Kidney tubule cell (primary cell): ENCODE measurements around the gene UTP11.
"Not testable (repeated sequence)": the region's sequence is repeated elsewhere in the genome, so short reads cannot be mapped to it uniquely, and the experiment has no call there.

ENCODE experiments used
- DNase-seq: peaks from one replicate; pipeline ENCODE4 v3.0.0-alpha.2; 2018; ENCODE audit warnings: low spot score

UTP11 gene

DNA sequence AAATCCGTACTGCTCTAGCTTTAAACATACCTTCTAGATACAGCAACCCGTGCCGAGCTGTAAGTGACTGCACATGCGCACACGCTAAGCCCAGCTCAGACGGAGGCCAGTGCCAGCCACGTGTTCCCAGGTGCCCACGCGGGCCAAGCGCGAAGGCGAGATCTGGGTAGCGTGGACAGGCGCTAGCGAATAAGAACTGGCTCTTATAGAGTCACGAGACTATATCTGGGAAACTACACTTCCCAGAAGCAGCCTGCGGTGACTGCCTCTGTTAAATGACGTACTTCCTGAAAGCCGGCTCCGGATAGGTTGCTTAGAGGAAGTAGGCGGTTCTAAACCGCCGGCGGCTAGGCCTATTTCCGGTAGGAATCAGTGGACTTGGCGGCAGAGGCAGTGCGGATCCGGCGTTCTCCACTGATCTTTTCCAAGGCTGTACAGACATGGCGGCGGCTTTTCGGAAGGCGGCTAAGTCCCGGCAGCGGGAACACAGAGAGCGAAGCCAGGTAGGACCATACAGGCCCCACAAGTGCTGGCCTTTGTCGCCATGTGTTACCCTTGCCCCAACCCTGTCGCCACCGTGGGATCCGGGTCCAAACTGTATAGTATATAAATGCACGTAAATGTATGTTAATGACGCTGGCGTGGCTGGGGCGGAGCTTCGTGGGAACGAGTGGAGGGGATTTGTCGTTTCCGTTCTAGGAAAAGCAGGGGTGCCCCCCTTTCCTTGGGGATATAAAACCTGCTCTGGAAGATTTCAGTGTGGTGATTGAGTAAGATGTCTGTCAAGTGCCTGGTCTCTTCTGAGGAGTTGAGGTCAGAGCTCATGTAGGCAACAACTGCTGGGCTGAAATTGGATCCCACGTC is at the start of gene UTP11:
Gene UTP11, plus strand, starts transcription at position 372 of the 864 bp plus-strand sequence. Its CDS starts 69 bp downstream, at position 441.
- DNase-seq: peak; percentile 99

- not testable (repeated sequence) for DNase-seq
Observed at GRCh38 chr1:37964106-37964505, 48.4 kb upstream of the UTP11 start.

DNA sequence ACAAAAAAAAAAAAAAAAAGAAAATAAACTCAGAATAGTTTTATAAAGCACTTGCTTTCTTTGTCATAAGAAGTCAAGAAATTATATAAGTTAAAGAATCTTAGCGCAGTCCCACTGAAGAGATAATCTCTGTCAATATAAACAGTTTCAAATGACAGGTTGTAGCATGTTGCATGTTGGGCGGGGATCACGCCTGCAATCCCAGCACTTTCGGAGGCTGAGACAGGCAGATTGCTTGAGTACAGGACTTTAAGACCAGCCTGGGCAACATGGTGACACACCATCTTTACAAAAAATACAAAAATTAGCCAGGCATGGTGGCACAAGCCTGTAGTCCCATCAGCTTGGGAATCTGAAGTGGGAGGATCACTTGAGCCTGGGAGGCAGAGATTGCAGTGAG is 47.2 kb upstream of the UTP11 start:
- DNase-seq: no peak

DNA sequence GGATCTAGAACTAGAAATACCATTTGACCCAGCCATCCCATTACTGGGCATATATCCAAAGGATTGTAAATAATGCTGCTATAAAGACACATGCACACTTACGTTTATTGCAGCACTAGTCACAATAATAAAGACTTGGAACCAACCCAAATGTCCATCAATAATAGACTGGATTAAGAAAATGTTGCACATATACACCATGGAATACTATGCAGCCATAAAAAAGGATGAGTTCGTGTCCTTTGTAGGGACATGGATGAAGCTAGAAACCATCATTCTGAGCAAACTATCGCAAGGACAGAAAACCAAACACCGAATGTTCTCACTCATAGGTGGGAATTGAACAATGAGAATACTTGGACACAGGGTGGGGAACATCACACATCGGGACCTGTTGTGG is 38.9 kb upstream of the UTP11 start:
- not testable (repeated sequence) for DNase-seq

DNA sequence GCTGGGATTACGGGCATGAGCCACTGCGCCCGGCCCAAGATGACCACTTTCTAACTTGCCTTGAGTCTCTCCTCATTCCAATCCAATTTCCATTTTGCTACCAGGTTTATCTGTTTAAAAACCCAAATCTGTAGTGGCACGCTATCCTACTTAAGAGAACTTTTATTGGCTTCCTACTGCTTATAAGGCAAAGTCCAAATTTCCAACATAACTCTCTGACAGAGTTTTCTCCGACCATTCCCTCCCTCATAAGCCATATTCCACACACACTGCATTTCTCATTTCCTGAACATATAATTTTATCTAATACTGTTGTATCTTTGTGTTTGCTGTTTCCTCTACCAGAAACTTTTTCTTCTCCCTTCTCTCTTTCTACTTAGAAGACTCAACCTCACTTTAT is 38.0 kb upstream of the UTP11 start:
- DNase-seq: no peak

DNA sequence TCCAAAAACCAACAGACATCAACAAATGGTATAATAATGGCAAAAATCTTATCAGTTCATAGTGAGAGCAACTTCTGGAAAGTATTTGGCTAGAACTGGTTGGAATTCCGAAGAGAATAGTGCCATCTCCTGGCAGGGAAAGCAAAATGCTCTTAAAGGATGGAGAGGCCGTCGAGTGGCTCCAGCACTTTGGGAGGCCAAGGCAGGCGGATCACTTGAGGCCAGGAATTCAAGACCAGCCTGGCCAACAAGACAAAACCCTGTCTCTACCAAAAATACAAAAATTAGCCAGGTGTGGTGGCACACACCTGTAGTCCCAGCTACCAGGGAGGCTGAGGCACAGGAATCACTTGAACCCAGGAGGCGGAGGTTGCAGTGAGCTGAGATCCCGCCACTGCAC is 37.5 kb upstream of the UTP11 start:
- peak; percentile 67 for DNase-seq

- DNase-seq: no peak
Observed at GRCh38 chr1:37978541-37978940, 34.0 kb upstream of the UTP11 start.

- no peak for DNase-seq
Observed at GRCh38 chr1:37983546-37983945, 29.0 kb upstream of the UTP11 start.

DNA sequence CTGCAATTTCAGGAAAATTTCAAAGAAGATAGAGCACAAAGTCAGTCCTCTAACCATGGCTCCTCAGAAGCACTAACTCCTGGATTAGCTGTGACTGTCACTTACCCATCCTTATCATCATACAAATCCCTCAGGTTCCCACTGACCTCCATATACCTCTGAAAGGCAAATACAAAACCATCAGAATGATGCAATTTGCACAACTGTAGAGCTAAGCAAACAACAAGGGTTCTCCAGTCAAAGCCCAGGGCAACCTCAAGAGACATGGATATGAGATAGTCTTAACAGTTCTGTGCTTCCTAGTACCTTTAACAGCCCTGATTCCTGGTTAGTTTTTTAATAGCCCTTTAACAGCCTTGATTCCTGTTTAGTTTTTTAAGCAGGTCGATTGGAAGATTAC is 24.9 kb upstream of the UTP11 start:
- no peak for DNase-seq

DNA sequence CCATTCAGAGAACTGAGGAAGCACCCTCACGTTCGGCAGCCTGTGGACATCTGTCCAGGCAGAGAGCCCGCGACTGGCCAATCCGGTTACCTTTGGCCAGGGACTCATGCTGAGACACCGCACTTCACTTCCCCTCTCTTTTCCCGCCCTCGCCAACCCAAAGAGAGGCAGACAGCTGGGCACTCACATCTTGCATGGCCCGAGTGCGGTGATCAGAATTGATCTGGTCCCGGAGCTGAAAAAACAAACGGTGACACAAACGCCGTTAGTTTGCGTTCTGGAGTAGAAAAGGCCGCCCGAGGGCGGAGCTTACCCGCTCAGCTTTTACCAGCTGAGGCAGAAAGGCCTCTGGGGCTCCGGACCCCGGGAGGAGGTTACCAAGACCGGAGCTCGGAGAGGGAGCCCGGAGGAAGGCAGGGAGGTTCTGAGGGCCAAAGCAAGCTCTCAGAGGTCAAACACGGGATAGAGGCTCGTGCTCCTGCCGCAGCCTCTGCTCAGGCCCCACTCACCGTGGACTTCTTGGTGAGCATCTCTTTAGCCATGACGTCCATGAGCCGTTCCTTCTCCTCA is 23.1 kb upstream of the UTP11 start:
- peak; percentile 50 for DNase-seq

DNA sequence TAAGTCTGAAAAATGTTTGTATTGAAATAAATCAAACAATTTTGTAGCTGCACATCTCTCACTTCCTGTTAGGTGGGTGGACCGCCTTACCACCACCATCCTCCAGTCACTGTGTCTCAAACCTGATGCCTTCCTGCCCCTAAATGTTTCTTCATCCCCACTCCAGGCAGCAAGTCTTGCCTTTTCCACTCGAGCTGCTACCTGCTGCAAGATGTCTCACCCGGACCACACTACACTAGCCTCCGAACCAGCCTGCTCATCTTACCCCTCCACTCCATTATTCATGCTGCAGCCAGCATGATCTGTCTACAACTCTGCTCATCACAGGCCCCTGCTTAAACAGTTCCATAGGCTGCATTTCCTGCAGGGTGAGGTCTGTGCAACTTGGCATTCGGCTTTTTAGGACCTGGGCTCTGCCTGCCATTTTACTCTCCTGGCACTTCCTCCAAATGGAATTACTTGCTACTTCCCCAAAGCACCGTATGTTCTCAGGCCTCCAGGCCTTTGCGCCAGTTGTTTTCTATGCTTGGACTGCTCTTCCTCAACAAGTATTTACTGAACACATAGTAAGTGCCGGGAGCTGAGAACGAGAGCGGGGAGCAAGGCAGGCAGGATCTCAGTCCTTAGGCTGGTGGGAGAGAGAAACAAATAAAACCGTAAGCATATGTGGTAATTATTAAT is 17.5 kb upstream of the UTP11 start:
- no peak for DNase-seq

DNA sequence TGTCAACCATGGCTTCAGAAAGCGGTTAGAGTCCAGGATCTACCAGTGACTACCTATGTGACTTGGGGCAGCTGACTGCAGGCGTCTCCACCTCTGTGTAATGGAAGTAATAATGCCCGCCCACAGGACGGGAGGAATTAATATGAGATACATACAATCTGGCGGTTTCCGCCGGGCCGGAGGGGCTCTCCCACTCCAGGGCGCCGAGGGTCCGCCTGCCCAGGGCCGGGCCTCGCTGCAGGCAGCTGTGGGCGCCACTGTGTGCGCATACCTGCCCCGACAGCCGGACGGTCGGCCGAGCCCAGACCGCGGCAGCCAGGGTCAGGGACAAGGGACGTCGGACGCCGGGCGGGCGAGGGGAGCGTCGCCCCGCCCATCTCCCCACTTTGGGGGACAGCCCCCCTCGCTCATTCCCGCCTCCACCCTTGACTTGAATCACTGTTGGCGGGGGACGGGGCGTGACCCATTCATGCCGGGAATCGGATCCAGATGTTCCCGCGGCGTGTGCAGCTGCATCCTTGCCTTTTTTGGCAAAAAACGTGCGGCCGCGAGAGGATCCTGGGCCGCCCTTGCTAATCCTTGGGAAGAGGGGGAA is 16.7 kb upstream of the UTP11 start:
- DNase-seq: peak; percentile 31

GRCh38 chr1:37997256-37998088 is 15.1 kb upstream of the UTP11 start:
- DNase-seq: no peak

- DNase-seq: no peak
Observed at GRCh38 chr1:37998089-37998808, 14.3 kb upstream of the UTP11 start.

GRCh38 chr1:37998913-37999429 is 13.6 kb upstream of the UTP11 start:
- no peak for DNase-seq

DNA sequence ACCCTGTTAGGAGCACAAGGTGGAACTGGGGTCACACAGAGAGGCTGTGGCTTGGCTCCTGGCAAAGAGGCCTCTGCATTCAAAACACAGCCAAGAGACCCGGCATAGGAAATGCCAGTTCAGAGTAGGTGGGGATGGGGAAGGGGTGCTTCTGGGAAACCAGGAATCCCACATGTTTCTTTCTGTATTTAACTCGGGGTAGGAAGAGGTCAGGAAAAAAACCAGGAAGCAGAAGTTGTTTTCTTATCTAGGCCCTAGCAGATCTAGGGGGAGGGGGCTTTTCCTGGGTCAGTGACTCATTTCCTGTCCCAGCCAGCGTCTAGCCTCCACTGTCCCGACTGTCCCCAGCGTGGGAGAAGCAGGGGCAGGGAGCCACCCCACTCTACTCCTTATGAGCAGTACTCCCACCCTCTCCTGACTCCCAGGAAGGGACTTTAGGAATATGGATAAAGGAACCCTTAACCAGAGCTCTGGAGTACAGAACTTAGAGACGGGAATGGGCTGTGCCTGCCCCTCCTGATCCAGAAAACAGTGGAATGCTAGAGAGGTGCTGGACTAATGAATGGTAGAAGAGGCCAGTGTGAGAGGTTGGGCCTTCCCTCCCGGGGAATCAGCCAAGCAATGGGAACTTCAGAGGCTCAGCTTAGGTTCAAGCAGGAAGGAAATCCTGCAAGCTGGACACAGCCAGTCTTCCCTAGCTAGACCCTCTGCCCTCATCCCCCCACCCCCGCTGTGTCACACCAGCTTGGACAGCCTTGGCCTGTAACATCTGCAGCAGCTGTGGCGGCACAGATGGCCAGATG is 12.9 kb upstream of the UTP11 start:
- DNase-seq: peak; percentile 83

DNA sequence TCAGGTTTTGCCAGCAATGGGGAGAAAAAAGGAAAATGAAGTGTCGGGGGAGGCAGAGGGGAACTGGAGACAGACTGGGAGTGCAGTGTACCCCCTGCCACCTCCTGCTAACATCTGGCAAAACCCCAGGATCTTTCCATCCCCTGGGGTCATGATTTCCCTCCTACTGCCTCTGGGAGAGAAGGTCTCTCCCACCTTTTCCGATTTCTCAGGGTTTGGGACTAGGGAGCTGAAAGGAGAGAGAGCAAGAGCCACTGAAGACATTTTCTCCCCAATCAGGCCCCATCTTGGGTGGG is 12.4 kb upstream of the UTP11 start:
- DNase-seq: no peak

- DNase-seq: peak; percentile 62
Observed at GRCh38 chr1:38000529-38001455, 11.7 kb upstream of the UTP11 start.
